Left colon (tissue), 2 donors: ENCODE results near the gene GPATCH8. TPM values are rescaled to one million over a fixed set of nuclear protein-coding genes. Genes with fewer than 3 reads are reported as not detected.
"Not testable (repeated sequence)": the region's sequence is repeated elsewhere in the genome, so short reads cannot be mapped to it uniquely, and the experiment has no call there.

ENCODE experiments used
- ATAC-seq: fragments of 200-7000 bp; cut with Tn5 transposase; one replicate; pipeline ENCODE4 v1.9.1; 2020; ENCODE audit warnings: mild to moderate bottlenecking, moderate library complexity
- DNase-seq, 2 donors: peaks; one replicate each; pipeline ENCODE4 v3.0.0-alpha.2; 2020
- intact Hi-C, 2 donors: fragments of 100-400 bp; cut with DNase I in 1 of 2; cut with micrococcal nuclease in 1 of 2; formaldehyde crosslinking; loops; one replicate each; pipeline versions ENCODE4 v1.11.2 to v1.14.0; 2022; cut with DNase I, micrococcal nuclease
- long read RNA-seq: library from polyadenylated mRNA; unstranded; transcript quantifications from one replicate; pipeline ENCODE4 v2.0.0, GENCODE V29; 2021
- total RNA-seq, 2 donors: library from RNA; stranded (reverse); fragmentation: NEBNext Ultra II Directional; extraction: Animal tissue kit (Norgen Biotek cat#: 25700); gene quantifications; one replicate each; pipeline ENCODE4 v1.2.1, GENCODE V29; 2021
- donor health status: DM: no; HTN: no; CAD: no.
- donor health status: DM: yes; HTN: yes; CAD: no.

The GPATCH8 gene
- total RNA-seq: 10 to 100 TPM; 29.1 to 33.7 TPM
- long read RNA-seq, full-length matches to known transcripts: 16 of 31 reads
- long read RNA-seq, partial matches to known transcripts: 1 of 31 reads
- long read RNA-seq, other reads (novel, unspliced or antisense): 14 of 31 reads

DNA sequence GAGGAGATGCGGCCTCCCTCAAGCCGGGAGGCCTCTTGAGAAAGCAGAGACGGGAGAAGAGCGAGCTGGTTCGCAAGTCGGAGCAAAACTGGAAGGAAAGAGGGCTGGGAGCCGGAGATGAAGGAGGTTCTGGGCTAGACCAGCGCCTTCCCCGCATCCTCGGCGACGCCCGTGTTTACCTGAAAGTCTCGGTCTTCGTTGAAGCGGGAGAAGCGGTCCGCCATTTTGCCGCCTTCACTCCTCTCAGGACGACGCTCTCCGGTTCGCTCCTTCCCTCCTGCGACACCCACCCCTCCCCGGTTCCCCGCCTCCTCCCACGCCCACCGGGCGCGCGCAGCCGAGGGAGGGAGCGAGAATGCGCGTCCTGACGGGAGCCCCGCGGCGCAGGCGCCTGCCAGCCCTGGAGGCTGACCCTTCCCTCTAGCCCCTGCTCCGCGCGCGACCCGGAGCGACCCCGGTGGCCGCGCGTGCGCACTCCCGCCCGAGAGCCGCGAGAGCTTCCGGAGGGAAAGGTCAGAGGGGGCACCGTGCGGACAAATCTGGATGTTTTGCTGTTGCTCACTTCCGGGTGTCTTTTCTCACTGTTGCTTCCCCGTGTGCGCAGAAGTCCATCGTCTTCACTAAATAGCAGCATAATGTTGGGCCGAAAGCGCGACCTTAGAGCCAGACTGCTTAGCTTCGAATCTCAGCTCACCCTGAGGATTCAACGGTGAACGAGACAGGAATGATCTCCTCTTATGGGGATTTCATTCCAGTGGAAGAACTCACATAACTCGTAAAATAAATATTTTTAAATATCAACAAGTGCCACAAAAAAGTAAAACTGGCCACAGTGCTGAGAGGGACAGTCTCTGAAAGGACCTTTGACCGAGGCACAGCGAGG, at the start of gene GPATCH8:
TSS of gene GPATCH8 (minus strand) at position 260 of the 883 bp plus-strand sequence. CDS start at position 224, 36 bp downstream.
- DNase-seq (peak; percentile 93 to 94), ATAC-seq (peak; percentile 97)
- intact Hi-C loops: no loop called here

DNA sequence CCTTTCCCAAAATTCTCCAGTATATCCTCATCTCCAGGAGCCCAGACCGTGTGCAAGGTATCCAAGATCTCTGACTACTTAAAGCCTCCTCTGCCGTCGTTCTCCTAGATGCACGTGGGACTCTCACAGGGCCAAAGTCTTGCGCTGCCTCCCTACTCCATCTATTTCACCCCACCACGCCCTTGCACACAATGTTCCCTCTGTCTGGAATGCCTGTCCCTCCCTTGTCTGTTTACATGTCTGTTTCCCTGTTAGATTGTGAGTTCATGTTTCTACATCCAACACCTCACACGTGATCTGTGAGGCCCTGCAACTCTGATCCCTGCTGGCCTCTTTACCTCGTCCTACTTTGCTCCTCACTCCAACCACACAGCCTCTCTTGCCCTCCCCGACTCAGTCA, 49.2 kb upstream of the GPATCH8 start:
- intact Hi-C loops: no loop called here
- DNase-seq (peak in 1 of 2 donors; percentile 74), ATAC-seq (peak; percentile 72)

DNA sequence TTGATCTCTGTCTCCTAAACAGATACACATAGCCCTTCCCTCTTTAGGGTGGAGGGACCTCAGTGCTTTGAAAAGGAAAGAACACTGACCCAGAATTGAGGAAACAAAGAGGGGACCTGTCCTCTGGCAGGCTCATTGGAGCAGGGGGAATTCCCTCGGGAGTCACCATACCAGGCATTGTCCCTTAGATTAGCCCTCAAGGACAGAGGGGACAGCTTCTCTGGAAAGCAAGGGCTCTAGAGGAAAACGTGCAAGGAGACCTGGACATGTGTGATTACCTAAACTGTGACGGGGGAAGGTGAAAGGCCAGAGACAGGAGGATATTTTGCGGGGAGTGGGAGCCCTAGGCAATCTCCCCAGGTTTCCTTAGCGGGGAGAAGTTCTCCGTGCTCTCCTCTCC, 46.5 kb upstream of the GPATCH8 start:
- intact Hi-C loops: no loop called here
- no peak for ATAC-seq
- DNase-seq: no peak

DNA sequence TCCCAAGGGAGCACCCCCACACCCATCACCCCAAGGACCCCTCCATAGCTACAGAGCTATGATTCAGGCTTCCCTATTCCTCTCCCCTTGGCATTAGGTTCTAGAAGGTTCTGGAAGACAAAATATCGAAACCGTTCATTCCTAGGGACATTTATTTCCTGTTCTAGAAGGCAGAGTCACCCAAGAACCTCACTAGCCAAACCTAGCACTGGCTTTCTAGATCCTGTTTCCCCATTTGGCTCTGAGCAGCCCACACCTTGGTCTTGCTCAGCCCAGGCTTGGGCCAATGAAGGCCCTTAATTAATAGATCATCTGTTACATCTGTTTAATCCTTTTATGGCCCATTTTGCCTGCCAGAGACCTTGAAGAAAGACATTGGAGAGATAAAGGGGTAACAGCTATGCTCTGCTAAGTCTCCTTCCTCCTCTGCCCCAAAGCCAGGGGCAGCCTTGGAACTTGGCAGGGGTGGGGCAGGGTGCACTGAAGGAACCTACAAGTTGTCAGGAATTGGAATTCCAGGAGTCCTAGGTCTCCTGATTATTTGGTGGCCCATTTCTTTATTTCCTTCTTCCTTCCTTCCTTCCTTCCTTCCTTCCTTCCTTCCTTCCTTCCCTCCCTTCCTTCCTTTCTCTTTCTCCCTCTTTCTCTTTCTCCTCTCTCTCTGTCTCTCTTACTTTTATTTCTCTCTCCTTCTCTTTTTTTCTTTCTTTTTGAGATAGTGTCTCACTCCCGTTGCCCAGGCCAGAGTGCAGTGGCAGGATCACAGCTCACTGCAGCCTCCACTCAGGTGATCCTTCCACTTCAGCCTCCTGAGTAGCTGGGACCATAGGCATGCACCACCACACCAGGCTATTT, 45.4 kb upstream of the GPATCH8 start:
- intact Hi-C loops: no loop called here
- ATAC-seq (no peak), DNase-seq (no peak)

DNA sequence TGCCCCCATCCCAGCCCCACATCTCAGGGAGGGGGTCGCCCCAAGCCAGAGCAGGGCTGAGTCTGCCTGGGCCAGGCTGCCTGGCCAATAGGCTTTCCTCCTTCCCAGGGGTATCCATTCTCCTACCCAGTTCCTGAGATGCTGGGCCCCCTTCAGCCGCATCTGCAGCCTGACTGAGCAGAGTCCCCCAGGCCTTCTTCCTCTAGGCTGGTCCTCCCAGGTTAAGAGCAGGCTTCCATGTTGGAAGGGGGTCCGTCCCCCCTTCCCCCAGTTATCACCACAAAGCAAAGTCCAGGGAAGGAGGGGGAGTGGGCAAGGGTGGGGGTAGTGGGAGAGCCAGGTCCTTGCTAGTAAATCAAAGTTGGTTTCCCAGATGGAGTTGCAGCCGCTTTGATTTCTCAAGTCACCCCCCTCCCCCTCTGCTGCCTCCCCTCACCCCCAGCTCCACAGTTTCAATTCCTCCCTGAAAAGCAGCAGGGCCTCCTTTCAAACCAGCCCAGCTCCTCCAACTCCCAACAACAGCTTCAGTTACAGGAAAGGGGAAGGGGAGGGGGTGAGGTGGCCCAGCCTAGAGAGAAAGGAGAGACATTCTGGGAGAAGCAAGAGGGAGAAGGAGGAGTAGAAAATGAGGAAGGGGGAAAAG, 44.5 kb upstream of the GPATCH8 start:
- intact Hi-C loops: no loop called here
- DNase-seq: peak in 1 of 2 donors; percentile 42
- ATAC-seq: no peak

DNA sequence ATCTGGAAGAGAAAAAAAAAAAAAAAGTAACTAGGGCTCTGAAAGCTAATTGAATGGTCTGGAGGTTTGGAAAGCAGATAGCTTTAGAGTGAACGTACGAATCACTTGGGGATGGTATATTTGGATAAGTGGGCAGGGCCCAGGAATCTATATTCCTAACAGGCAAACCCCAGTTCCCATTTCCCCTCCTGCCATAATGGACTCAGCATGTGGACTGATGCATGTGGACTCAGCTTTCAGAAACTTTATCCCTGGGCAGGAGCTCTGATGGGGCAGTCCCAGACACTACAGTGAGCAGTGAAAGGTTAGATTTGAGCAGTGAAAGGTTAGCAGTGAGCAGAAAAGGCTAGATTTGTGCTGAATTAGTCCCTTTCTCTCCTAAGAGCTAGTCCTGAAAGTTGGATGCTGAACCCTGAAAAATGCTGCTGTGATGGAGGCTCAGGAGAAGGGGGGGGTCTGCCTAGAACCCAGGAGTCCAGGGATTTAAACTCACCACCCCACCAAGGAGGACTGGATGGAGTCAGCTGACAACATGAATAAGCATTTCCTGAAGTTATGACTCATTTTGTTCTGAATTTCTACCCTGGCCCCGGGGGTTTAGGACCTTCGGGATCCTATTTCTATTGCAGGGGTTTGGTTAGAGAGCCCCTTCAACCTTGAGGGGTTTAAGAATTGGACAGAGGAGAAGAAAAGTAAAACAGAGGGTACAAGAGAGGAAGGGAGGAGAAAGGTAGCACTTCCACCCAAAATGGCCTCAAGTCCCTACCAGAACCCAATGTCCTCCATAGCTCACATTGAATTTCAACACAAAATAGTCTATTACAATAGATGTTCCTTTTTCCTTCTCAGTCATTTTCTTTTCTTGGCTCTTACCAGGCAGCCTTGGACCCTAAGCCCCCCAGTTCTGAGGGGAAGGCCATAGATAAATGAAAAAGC, 43.7 kb upstream of the GPATCH8 start:
- ATAC-seq (no peak), DNase-seq (no peak)
- intact Hi-C loops: no loop called here

DNA sequence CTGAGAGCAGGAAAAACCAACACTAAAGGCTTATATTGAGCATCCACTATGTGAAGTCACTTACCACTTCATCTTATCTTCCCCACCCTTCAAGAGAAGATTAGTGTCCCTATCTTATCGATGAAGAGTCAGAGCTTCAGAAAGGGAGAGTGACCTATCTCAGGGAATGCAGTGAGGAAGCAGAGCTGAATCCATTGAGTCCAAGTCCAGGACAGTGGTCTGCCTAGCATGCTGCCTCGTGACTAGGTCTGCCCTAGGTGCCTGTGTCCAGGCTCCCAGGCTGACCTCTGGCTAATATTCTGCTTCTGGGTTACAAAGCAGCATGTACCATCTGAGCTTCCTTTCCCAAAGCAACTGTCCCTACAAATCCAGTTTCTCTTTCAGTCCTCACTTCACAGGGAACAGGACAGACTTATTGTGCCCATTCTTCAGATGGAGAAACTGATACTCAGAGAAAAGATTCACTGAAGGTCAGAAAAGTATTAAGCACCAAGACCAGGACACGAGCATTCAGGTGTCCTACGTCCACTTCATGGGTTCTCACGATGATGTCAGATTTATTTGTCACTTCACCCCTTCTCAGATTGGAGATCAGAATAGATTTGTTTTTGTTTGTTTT, 40.8 kb upstream of the GPATCH8 start:
- intact Hi-C loops: no loop called here
- ATAC-seq (no peak), DNase-seq (no peak)

DNA sequence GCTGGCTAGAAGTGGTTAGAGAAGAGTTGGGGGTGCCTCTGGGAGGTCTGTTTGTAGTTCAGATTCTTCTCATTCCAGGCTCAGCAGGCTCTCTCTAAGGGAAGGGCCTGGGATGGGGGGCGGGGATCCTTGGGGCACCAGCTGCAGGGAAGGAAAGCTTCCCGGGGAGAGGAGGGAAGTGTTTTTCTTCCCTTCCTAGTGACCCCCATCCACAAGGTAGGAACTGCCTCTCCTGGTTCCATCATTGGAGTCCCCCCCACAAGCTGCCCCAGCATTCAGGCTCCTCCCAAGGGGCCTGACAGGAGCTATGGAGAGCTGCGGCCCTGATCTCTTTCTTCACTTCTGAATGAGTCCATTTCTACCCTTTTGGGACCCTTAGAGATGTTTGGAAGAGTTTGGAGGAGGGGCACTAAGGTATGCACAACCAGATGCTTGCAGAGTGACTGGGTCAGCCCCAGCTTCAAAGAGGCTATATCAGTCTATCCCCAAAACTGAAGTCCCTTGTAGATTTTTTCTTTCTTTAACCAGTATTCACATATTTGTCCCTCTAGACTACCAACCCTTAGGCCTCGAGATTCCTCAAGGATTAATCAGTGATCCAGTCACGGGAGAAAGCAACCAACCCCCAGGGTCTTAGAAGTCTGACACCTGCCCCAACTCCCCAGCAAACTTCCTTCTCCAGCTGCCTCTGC, 40.2 kb upstream of the GPATCH8 start:
- ATAC-seq (no peak), DNase-seq (no peak)
- intact Hi-C loops: no loop called here

DNA sequence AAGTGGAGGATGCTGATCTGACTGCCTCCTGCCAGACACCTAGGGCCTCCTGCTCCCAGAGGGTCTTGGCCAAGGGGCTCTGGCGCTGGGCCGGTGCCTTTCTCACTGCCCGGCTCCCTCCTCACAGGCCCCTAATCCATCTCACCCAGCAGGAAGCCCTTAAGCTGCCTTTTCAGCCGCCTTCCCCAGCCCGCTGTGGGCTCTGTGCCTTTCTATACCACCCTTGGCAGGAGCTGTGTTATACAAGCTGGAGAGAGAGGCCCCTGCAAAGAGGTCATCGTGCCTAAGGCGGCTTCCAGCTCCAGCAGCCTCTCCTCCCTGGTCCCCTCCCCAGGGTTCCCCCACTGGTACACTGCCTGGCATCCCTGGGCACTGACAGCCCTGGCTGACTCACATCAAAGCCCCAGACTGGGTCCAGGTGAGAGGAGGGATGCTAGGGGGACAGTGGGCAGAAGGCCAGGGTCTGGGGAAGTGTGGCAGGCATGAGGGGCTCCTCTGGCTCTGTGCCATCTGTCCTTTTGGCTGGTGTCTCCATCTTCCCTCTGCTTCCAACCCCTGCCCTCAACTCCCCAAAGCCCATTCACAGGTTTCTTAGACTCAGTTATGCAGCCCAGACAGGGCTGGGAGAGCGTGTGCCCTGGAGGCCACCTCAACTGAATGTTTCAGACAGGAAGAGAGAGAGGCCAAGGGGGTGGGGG, 38.8 kb upstream of the GPATCH8 start:
- ATAC-seq (no peak), DNase-seq (no peak)
- intact Hi-C loops: no loop called here

DNA sequence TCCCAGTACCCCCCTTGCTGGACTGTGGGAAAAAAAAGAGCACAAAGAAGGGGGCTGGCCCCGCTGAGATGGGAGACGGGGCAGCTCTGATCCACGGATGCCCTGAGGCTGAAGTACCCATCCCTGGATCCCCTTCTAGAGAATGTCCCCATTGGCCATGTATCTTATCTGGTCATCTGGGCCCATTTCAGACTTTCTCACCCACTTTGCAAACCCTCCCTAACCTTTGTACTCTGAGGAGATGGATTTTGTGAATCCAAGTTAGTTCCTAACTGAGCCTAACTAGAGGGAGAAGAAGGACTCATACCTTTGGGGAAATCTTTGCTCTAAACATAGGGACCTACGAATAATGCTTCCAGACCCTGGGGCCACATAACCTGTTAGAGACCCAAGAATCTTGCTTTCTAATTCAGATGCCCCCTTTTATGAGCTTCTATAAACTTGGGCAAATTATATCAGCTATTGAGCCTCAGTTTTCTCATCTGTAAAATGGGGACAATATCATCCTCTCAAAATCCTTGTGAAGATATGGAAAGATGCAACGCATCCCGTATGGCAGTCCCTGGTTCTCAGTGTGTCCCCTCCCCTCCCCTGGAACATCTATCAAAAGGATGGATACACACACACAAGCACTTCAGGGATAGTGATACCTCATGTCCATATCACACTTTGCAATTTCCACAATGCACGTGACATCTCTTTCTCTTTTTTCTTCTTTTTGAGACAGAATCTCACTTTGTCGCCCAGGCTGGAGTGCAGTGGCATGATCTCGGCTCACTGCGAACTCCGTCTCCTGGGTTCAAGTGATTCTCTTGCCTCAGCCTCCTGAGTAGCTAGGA, 37.3 kb upstream of the GPATCH8 start:
- intact Hi-C loops: no loop called here
- no peak for DNase-seq
- ATAC-seq: no peak

DNA sequence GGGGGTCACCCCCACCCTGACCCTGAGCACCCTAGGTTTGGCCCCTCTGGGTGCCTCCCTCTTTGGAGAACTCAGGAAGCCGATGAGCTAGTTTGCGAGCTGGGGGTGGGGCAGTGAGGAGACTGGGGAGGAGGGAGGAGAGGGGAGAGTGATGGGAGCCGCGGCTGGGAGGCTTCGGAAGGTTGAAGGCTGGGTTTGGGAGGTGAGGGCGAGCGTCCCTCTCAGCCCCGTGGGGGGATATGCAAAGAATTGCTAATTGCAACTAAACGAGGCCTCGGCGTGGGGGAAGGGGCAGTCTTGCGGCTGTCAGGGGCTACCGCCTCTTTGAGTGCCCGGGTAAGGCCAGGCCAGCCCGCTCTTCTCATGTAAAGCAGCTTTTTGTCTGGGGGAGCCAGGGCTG, 36.5 kb upstream of the GPATCH8 start:
- intact Hi-C loops: no loop called here
- no peak for ATAC-seq
- no peak for DNase-seq

DNA sequence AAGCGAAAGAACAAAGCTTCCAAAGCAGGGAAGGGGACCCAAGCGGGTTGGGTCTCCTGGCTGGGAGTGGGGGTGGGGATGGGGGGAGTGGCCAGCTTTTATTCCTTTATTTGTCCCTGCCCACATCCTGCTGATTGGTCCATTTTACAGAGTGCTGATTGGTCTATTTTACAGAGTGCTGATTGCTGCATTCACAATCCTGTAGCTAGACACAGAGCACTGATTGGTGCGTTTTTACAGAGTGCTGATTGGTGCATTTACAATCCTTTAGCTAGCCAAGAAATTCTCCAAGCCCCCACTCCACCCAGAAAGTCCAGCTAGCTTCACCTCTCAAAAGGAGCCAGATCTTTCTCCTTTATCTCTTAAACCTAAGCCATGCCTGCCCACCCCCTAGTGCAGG, 34.7 kb upstream of the GPATCH8 start:
- DNase-seq, ATAC-seq, intact Hi-C loops: not testable (repeated sequence)

DNA sequence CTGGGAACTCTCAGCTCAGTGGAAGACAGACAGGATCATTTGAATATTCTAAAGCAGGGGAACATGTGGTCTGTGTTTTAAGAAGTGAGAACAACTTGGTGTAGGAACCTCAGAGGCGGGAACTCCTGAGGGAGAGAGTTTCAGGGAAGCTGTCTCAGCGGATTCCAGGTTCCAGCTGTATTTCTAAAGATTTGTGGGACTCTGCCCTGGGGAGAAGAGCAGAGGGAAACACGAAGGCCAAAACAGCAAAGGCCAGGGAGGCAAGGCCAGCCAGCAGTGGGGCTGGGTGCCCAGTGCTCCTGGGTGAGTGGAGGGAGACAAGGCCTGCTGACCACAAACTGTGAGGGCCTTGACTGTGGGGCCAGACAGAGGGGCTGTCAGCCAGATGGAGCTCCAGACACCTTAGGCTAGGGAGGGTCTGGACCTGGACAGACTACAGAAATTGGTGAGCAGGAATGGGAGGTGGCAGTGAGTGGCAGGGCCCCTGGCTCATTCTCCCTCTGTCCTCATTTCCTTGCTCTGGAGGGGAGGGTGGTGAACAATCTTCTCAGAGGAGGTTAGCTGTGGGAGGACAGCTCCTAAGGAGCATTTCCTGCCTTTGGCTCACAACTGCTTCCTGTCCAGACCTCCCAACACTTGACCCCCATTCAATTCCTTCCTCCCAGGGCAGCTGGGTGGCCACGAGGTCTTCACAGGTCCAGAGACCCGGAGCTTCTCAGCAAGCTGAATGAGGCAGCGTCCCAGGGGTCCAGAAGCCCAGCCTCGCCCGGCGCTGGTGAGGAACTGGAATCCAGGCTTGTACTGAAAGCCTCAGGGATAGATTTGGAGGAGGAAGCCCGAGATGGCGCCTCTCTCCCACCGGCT, 33.1 kb upstream of the GPATCH8 start:
- DNase-seq (no peak), ATAC-seq (no peak)
- intact Hi-C loops: no loop called here

DNA sequence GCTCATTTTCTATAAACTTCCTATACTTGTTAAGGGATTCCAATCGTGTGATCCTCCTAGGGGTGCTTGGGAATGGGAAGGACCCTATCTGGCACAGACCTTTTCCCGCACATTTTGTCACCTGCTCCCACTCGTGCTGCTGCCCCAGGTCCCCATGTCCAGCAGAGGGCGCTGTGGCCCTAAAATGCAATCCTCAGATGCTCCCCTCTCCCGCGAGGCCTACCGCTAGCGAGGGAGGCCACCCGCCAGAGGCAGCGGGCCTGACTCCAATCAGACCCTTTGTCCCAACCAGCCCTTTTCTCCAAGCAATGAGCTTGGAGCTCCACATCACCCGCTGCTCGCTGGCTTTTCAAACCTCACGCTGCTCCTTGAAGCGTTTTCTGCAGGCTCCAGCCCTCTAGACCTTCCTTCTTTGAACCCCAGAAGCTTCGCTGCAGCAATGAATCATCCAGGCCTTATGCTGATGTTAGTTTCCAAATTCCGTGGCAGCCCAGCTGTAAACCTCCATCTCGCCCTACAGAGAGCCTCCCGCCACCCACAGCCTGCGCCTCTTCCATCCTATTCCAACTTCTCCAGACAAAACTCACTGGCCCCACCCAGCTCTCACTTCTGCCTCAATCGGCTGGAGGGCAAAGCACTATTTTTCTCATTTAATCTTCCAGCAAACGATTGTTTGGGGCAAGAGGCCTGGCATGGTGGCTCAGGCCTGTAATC, 30.5 kb upstream of the GPATCH8 start:
- ATAC-seq (peak; percentile 84), DNase-seq (peak; percentile 73 to 92)
- intact Hi-C loops: loop anchor here in 1 of 2 donors (5.0 kb wide), 1 partner anchor 104 kb away; no protein-coding TSS in a partner anchor
